ENCODE results near the gene ICAM1.
A peak's percentile ranks its signal among the peaks of the same experiment; 100 is the strongest.

Gene ICAM1

DNA sequence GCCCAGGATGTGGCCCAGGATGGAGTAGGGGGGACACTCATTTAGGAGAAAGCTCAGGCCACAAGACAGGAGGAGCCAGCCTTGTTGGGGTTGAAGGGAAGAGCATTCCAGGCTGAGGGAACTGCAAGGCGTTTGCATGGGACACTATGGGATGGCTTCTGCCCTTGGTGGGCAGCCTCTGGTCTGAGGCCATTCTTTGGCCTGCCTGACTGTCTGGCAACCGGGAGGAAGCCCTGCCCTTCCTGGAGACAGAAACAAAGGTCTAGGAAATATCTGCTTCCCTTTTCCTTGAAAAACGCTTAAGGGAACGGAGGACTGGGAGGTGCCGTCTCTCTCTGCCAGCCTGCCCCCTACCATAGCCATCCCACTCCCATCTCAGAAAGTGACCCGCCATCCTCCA lies 2.8 kb upstream of the ICAM1 start:
- TF ChIP-seq, protein P1, sequence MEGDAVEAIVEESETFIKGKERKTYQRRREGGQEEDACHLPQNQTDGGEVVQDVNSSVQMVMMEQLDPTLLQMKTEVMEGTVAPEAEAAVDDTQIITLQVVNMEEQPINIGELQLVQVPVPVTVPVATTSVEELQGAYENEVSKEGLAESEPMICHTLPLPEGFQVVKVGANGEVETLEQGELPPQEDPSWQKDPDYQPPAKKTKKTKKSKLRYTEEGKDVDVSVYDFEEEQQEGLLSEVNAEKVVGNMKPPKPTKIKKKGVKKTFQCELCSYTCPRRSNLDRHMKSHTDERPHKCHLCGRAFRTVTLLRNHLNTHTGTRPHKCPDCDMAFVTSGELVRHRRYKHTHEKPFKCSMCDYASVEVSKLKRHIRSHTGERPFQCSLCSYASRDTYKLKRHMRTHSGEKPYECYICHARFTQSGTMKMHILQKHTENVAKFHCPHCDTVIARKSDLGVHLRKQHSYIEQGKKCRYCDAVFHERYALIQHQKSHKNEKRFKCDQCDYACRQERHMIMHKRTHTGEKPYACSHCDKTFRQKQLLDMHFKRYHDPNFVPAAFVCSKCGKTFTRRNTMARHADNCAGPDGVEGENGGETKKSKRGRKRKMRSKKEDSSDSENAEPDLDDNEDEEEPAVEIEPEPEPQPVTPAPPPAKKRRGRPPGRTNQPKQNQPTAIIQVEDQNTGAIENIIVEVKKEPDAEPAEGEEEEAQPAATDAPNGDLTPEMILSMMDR (conservative IDR thresholded peaks at IDR 0.05; ENCODE audit: low read length): no peak
- no peak for DNase-seq (ENCODE audit: low read depth)
- H3K4me3 ChIP-seq (ENCODE audit: low read length): no peak overlapping the region

DNA sequence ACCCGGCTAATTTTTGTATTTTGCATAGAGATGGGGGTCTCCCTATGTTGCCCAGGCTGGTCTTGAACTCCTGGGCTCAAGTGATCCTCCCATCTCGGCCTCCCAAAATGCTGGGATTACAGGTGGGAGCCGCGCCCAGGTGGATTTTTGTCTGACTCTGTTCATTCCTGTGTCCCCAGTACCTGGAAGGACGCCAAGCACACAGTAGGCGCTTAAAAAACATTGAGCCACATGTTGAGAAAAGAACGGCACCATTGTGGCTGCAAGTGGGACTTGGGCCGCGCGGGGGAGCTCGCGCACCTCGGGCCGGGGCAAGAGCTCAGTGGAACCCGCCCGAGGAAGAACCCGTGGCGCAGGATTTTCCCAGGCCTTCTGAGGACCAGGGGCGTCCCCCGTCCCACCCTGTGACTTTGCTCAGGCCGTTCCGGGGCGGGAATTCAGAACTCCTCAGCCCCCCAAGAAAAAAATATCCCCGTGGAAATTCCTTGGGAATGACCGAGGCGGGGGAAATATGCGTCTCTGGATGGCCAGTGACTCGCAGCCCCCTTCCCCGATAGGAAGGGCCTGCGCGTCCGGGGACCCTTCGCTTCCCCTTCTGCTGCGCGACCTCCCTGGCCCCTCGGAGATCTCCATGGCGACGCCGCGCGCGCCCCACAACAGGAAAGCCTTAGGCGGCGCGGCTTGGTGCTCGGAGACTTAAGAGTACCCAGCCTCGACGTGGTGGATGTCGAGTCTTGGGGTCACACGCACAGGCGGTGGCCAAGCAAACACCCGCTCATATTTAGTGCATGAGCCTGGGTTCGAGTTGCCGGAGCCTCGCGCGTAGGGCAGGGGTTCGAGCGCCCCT lies 1.4 kb upstream of the ICAM1 start:
- TF ChIP-seq, protein P1 (conservative IDR thresholded peaks at IDR 0.05; ENCODE audit: low read length): peak; percentile 87
- DNase-seq (ENCODE audit: low read depth): peak; percentile 62
- no peak overlapping the region; the same call in 1 of the 2 replicates for H3K4me3 ChIP-seq (ENCODE audit: low read length)

DNA sequence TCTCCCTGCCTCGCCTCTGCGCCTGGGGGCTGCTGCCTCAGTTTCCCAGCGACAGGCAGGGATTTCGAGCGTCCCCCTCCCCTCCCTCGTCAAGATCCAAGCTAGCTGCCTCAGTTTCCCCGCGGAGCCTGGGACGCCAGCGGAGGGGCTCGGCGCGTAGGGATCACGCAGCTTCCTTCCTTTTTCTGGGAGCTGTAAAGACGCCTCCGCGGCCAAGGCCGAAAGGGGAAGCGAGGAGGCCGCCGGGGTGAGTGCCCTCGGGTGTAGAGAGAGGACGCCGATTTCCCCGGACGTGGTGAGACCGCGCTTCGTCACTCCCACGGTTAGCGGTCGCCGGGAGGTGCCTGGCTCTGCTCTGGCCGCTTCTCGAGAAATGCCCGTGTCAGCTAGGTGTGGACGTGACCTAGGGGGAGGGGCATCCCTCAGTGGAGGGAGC lies 722 bp upstream of the ICAM1 start:
- TF ChIP-seq, protein P1 (conservative IDR thresholded peaks at IDR 0.05; ENCODE audit: low read length): no peak
- no peak for DNase-seq (ENCODE audit: low read depth)
- peak overlapping the region; percentile 33 for H3K4me3 ChIP-seq (ENCODE audit: low read length)

DNA sequence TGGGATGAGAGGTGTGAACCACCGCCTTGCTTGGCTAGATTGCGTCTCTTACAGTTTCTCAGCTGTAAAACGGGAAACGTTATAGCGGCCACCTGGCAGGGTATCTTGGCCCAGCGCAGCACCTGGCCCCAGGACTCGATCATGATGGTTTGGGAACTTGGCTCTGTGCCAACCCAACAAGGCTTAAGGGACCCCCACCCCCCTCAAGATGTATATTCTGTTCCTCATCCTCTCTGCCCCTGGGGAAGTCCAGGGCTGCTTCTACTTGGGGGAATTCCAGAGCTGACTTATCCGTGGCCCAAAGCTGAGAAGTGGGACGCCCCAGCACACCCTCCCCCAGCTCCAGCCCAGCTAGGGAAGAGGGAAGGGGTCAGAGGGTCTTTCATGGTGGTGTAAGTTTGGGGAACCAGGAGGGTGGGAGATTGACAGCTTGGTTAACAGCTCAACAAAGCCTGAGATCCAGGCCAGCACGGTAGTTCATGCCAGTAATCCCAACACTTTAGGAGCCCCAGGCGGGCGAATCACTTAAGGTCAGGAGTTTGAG lies 695 bp downstream of the ICAM1 start:
- no peak for DNase-seq (ENCODE audit: low read depth)
- TF ChIP-seq, protein P1 (conservative IDR thresholded peaks at IDR 0.05; ENCODE audit: low read length): no peak
- H3K4me3 ChIP-seq (ENCODE audit: low read length): peak overlapping the region; percentile 2

DNA sequence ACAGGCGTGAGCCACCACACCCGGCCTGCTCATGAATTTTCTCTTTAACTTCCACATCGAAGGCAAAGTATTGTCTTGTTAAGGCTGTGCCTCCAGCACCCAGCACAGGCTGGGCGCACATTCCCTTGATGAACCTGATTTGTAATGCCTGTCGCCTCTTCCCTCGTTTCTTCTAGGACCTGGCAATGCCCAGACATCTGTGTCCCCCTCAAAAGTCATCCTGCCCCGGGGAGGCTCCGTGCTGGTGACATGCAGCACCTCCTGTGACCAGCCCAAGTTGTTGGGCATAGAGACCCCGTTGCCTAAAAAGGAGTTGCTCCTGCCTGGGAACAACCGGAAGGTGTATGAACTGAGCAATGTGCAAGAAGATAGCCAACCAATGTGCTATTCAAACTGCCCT lies 3.7 kb downstream of the ICAM1 start:
- TF ChIP-seq, protein P1 (conservative IDR thresholded peaks at IDR 0.05; ENCODE audit: low read length): no peak
- DNase-seq (ENCODE audit: low read depth): no peak
- H3K4me3 ChIP-seq (ENCODE audit: low read length): no peak overlapping the region

DNA sequence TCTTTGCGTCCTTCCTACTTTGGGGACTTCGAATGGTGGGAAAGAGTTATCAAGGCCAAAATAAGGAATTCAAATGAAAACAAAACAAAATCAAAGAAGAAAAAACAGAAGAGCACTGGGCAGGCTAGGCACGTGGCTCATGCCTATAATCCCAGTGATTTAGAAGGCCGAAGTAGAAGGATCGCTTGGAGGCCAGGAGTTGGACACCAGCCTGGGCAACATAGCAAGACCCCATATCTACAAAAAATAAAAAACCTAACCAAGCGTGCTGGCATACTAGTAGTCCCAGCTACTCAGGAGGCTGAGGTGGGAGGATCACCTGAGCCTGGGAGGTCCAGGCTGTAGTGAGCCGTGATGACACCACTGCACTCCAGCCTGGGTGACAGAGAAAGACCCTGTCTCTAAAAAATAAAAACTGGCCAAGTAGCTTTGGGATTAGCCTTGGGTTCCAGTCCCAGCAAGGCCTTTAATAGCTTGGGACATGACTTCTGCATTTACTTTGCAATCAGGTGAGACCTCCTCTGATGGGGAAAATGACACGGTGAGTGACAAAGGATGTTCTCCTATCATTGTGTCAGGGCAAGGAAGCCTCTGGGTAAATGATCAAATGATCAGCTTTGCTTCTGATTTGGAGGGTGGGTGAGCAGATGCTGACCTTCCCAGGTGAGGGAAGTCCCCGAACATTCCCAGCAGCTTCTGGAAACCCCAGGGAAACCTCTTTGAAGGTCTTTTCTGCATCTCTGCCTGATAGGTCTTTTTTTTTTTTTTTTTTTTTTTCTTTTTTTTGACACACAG lies 7.1 kb downstream of the ICAM1 start:
- no peak overlapping the region for H3K4me3 ChIP-seq (ENCODE audit: low read length)
- TF ChIP-seq, protein P1 (conservative IDR thresholded peaks at IDR 0.05; ENCODE audit: low read length): no peak
- DNase-seq (ENCODE audit: low read depth): no peak
